Measurements from ENCODE around the gene FCN1. TPM values are rescaled to one million over a fixed set of nuclear protein-coding genes. Genes with fewer than 3 reads are reported as not detected.

FCN1 gene
- total and polyA plus RNA-seq, 10 of the 15 experiments (the other 5 are each of a cell fraction or from before 2014, with no cell fraction given): 0.08 TPM; not detected in 9

DNA sequence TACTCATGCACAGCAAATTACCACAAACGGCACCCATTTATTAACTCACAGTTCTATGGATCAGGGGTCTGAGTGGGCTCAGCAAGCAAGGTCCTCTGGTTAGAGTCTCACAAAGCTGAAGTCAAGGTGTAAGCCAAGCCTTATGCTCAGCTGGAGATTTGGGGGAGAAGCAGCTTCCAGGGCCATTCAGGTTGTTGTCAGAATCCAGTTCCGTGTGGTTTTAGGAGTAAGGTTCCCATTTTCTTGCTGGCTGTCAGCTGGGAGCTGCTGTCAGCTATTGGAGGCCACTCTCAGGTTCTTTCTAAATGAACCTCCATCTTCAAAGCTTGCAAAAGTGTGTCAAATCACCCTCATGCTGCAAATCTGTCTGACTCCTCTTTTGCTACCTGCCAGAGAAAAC, 19.4 kb downstream of the FCN1 start (continued):
- TF ChIP-seq ZNF274 (IDR thresholded peaks at IDR 0.05; ENCODE audit: insufficient read depth, insufficient read length): no peak
- no peak for TF ChIP-seq CEBPB (IDR thresholded peaks at IDR 0.05; ENCODE audit: borderline replicate concordance in 1 of 2, low read depth in 2 of 2, low read length in 2 of 2)
- TF ChIP-seq YBX1 (IDR thresholded peaks at IDR 0.05): no peak
- TF ChIP-seq, protein P1, sequence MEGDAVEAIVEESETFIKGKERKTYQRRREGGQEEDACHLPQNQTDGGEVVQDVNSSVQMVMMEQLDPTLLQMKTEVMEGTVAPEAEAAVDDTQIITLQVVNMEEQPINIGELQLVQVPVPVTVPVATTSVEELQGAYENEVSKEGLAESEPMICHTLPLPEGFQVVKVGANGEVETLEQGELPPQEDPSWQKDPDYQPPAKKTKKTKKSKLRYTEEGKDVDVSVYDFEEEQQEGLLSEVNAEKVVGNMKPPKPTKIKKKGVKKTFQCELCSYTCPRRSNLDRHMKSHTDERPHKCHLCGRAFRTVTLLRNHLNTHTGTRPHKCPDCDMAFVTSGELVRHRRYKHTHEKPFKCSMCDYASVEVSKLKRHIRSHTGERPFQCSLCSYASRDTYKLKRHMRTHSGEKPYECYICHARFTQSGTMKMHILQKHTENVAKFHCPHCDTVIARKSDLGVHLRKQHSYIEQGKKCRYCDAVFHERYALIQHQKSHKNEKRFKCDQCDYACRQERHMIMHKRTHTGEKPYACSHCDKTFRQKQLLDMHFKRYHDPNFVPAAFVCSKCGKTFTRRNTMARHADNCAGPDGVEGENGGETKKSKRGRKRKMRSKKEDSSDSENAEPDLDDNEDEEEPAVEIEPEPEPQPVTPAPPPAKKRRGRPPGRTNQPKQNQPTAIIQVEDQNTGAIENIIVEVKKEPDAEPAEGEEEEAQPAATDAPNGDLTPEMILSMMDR (IDR thresholded peaks at IDR 0.05 in 2 of 3, conservative IDR thresholded peaks at IDR 0.05 in 1 of 3; ENCODE audit: control insufficient read depth in 2 of 3, extremely low read depth in 1 of 3, insufficient read depth in 1 of 3, low read depth in 3 of 3, low read length in 3 of 3): no peak
- TF ChIP-seq, protein P2, sequence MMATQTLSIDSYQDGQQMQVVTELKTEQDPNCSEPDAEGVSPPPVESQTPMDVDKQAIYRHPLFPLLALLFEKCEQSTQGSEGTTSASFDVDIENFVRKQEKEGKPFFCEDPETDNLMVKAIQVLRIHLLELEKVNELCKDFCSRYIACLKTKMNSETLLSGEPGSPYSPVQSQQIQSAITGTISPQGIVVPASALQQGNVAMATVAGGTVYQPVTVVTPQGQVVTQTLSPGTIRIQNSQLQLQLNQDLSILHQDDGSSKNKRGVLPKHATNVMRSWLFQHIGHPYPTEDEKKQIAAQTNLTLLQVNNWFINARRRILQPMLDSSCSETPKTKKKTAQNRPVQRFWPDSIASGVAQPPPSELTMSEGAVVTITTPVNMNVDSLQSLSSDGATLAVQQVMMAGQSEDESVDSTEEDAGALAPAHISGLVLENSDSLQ (IDR thresholded peaks at IDR 0.05): no peak
- no peak for TF ChIP-seq SMAD5 (IDR thresholded peaks at IDR 0.05; ENCODE audit: low read depth)

DNA sequence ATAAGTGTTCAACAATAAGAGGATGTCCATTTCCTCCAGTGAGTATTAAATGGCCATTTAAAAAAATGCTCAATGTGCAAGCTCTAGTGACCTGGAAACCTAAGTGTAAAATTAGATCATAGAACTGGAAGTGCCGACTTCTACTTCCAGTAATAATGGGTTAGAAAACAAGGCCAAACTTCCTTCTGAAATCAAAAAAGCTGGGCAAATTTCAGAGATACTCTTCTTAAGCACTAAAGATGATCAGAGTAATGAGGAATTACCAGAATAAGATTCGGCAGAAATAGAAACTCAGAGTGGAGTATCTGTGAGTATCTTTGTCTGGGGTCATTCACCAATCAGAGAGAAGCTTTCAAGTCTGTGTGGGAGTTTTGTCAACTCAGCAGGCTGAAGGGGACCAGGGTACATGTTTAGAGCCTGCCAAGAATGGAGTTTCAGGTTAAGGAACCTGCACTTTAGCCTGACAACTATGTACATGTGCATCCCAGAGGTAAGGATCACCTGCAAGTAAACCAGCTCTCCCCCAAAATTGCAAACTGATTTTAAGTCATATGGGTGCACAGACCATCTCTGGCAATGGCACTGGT, 20.0 kb downstream of the FCN1 start:
- FAIRE-seq: no peak

More for the DNA sequence above, 20.0 kb downstream of the FCN1 start:
- intact Hi-C loops (cut with micrococcal nuclease; ENCODE audit: unreplicated experiment): no loop called here
- ATAC-seq (no peak), DNase-seq (ENCODE audit: low read depth, low spot score) (no peak)
- H3K4me1 ChIP-seq (ENCODE audit: control insufficient read depth, insufficient read depth, low read length): 0 out of 2 replicates have a peak, but pooled peaks cover 4% of the 10 kb centered on the region
- in situ Hi-C loops (cut with MboI): no loop called here
- no peaks in the 10 kb centered on the region for H3K27me3 ChIP-seq (replicated peaks in 1 of 2; ENCODE audit: control insufficient read depth in 2 of 2, insufficient read depth in 2 of 2, low read length in 1 of 2)
- no TSS peak for BruUV-seq (replicated peaks)
- peaks cover 8% of the 10 kb centered on the region for H3K9me3 ChIP-seq (replicated peaks; ENCODE audit: control insufficient read depth, insufficient read depth, low read length)
- H3K9ac ChIP-seq (ENCODE audit: control insufficient read depth, insufficient read depth, low read length): no peak overlapping the region
- WGBS (ENCODE audit: insufficient coverage, insufficient replicate concordance, low lambda C conversion rate, missing lambda C conversion rate): 24% methylated on average over 2 of the region's 2 CpGs
- H3K4me3 ChIP-seq: no peak overlapping the region
- no peak for TF ChIP-seq GATAD2B (conservative IDR thresholded peaks at IDR 0.05; ENCODE audit: low read depth)
- no peak for TF ChIP-seq MEF2A (IDR thresholded peaks at IDR 0.05; ENCODE audit: insufficient read depth, low read depth, low read length)
- no peak for TF ChIP-seq ZNF274 (IDR thresholded peaks at IDR 0.05; ENCODE audit: insufficient read depth, insufficient read length)
- no peak for TF ChIP-seq FOXM1 (IDR thresholded peaks at IDR 0.05; ENCODE audit: low read depth, low read length)
- TF ChIP-seq ZBED1 (IDR thresholded peaks at IDR 0.05; ENCODE audit: borderline replicate concordance): no peak
- no peak for TF ChIP-seq POLR2AphosphoS2 (IDR thresholded peaks at IDR 0.05; ENCODE audit: low read depth, low read length)
- no peak for TF ChIP-seq JUND (IDR thresholded peaks at IDR 0.05; ENCODE audit: low read depth, low read length)
- TF ChIP-seq NBN (IDR thresholded peaks at IDR 0.05): no peak
- TF ChIP-seq STAT3 (IDR thresholded peaks at IDR 0.05; ENCODE audit: low read depth, low read length): no peak
- TF ChIP-seq POLR2AphosphoS5 (IDR thresholded peaks at IDR 0.05; ENCODE audit: low read length): no peak
- no peak for TF ChIP-seq MEF2B (IDR thresholded peaks at IDR 0.05; ENCODE audit: partially characterized antibody, poor library complexity, severe bottlenecking)
- TF ChIP-seq, protein P3, sequence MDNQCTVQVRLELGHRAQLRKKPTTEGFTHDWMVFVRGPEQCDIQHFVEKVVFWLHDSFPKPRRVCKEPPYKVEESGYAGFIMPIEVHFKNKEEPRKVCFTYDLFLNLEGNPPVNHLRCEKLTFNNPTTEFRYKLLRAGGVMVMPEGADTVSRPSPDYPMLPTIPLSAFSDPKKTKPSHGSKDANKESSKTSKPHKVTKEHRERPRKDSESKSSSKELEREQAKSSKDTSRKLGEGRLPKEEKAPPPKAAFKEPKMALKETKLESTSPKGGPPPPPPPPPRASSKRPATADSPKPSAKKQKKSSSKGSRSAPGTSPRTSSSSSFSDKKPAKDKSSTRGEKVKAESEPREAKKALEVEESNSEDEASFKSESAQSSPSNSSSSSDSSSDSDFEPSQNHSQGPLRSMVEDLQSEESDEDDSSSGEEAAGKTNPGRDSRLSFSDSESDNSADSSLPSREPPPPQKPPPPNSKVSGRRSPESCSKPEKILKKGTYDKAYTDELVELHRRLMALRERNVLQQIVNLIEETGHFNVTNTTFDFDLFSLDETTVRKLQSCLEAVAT (IDR thresholded peaks at IDR 0.05): no peak
- ChIA-PET RAD21 (ENCODE audit: unreplicated experiment) (no interaction called here), CTCF (interaction anchor here (0.9 kb wide), 1 partner anchor 10 kb away, joined by 3 read pairs; no protein-coding TSS in a partner anchor), POLR2A (no interaction called here), SMC1A (ENCODE audit: uncharacterized antibody, unreplicated experiment) (interaction anchor here (1.0 to 1.1 kb wide), 3 partner anchors 9 to 34 kb away, joined by 3 to 5 read pairs (median 3); no protein-coding TSS in a partner anchor)
- no peaks in the 10 kb centered on the region for H4K20me1 ChIP-seq (ENCODE audit: control insufficient read depth, insufficient read depth)
- no peaks in the 10 kb centered on the region for H3K79me2 ChIP-seq (ENCODE audit: control insufficient read depth, insufficient read depth, low read length)
- no peak overlapping the region for H3K4me2 ChIP-seq (ENCODE audit: control insufficient read depth, insufficient read depth)
- H3K36me3 ChIP-seq (ENCODE audit: control insufficient read depth in 2 of 2, insufficient read depth in 2 of 2, low read length in 1 of 2): no peaks in the 10 kb centered on the region
- H2AFZ ChIP-seq (ENCODE audit: control insufficient read depth, low read depth, low read length): no peak overlapping the region
- no peak overlapping the region for H3K27ac ChIP-seq (ENCODE audit: control insufficient read depth, insufficient read depth)

Measured in GM12878 (cell line).